ENCODE results near the gene SEC24D. TPM values are rescaled to one million over a fixed set of nuclear protein-coding genes. Genes with fewer than 3 reads are reported as not detected.

Gene SEC24D
- total RNA-seq, 1 experiment from 2014 or later, result 61.5 TPM

- Histone ChIP-seq H3T11ph (ENCODE audit: low read length) (no peak overlapping the region), H4K8ac (replicated peaks; ENCODE audit: insufficient read length, low read depth, low read length) (no peak overlapping the region), H3K18ac (ENCODE audit: insufficient read length, low read depth, low read length) (no peak overlapping the region), H3K79me1 (ENCODE audit: insufficient read depth, low read depth, low read length, poor library complexity, severe bottlenecking) (peaks cover 16% of the 10 kb centered on the region), H3K79me2 (ENCODE audit: insufficient read depth, low read length) (peaks cover 19% of the 10 kb centered on the region; the same call in 1 of the 2 replicates), H3K4me2 (ENCODE audit: insufficient read depth, insufficient read length, low read length) (no peak overlapping the region), H3K4me1 (ENCODE audit: insufficient read depth, low read length) (peaks cover 5% of the 10 kb centered on the region), H3K4ac (ENCODE audit: low read depth, low read length) (no peak overlapping the region), H4K5ac (ENCODE audit: insufficient read length, low read depth, low read length) (no peak overlapping the region), H2AK5ac (ENCODE audit: insufficient read length, low read length) (no peak overlapping the region), H2BK5ac (ENCODE audit: insufficient read length, low read length) (no peak overlapping the region), H3K9ac (ENCODE audit: extremely low read depth, insufficient read length, low read length) (no peak overlapping the region), H4K20me1 (ENCODE audit: control insufficient read depth, insufficient read depth, insufficient read length) (no peaks in the 10 kb centered on the region), H4K91ac (ENCODE audit: insufficient read length, low read depth, low read length) (no peak overlapping the region), H3K27me3 (ENCODE audit: insufficient read depth, low read length) (no peaks in the 10 kb centered on the region), H3K9me3 (ENCODE audit: control insufficient read depth, low read depth, low read length) (no peaks in the 10 kb centered on the region), H2AFZ (ENCODE audit: low read length) (no peak overlapping the region), H3K14ac (ENCODE audit: insufficient read depth, low read length) (no peak overlapping the region), H2BK20ac (ENCODE audit: low read depth, low read length, poor library complexity, severe bottlenecking) (no peak overlapping the region), H3K23ac (ENCODE audit: insufficient read length, low read depth, low read length) (no peak overlapping the region), H3K56ac (ENCODE audit: insufficient read length, low read depth, low read length) (no peak overlapping the region), H2BK12ac (ENCODE audit: insufficient read length, low read depth, low read length) (no peak overlapping the region), H3K27ac (ENCODE audit: insufficient read length, low read depth, low read length) (no peak overlapping the region), H2BK15ac (ENCODE audit: low read depth, low read length) (no peak overlapping the region), H2BK120ac (ENCODE audit: low read depth, low read length, poor library complexity, severe bottlenecking) (no peak overlapping the region), H3K23me2 (ENCODE audit: insufficient read length, low read depth, low read length, poor library complexity, severe bottlenecking) (no peaks in the 10 kb centered on the region)
- H3K4me1 Mint-ChIP-seq, result peaks cover 33 to 38% of the 10 kb centered on the region in 2 experiments
- no peak overlapping the region; a peak in 1 of 5 replicates for H3K4me3 Mint-ChIP-seq
- TF ChIP-seq CTCF (conservative IDR thresholded peaks at IDR 0.05), result no peak
- H3K36me3 Mint-ChIP-seq (ENCODE audit: insufficient read depth in 1 of 3, low read depth in 3 of 3), result peaks cover 27 to 50% (median 37%) of the 10 kb centered on the region in 3 experiments
- H3K9me3 Mint-ChIP-seq, result no peaks in the 10 kb centered on the region
- WGBS (ENCODE audit: extremely low coverage, insufficient read length, low lambda C conversion rate), result no CpG with 5 or more reads among the region's 3 CpGs
- peak overlapping the region in 2 of 3 experiments; percentile 25 to 78; a peak in 3 of 7 replicates for H3K27ac Mint-ChIP-seq
- H3K27me3 Mint-ChIP-seq (ENCODE audit: low read depth), result no peaks in the 10 kb centered on the region
- DNase-seq, result no peak
Observed at GRCh38 chr4:118825799-118826198, 10.1 kb downstream of the SEC24D start.
